ENCODE data around the gene GLI1. TPM values are rescaled to one million over a fixed set of nuclear protein-coding genes. Genes with fewer than 3 reads are reported as not detected.
"Not testable (repeated sequence)": the region's sequence is repeated elsewhere in the genome, so short reads cannot be mapped to it uniquely, and the experiment has no call there.

The GLI1 gene
- total RNA-seq, 2 experiments from 2014 or later: 0.68 to 1.9 TPM

DNA sequence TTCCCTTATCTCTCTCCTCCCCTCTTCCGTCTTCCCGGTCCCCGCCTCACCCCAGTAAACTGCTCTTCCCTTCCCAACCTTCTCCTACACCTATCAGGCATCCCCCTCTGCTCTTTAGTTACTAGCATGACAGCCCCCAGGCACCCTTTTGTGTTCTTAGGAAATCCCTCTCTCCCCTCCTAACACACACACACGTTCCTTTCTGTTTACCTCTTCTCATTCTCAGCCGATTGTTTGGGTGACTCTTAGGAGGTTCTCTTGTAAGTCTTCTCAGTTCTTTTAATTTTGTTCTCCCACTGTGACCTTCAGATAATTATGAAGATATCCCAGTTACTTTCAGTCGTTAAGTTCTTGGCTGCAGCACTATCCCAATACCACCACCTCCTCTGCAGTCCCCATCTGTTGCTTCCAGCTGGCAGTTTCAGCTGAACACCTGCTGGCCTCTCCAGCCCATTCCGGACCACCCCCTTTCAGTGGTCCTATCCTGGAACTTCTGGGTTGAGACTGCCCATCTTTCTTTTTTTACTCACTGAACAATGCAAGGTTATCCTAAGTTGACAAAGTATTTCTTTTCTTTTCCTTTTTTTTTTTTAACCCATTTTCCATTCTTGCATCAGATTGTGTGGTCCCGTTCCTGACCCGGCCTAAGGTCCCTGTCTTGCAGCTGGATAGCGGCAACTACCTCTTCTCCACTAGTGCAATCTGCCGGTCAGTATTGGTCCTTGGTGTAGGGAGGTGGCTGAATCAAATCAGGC, 29.0 kb downstream of the GLI1 start:
- H3K36me3 Mint-ChIP-seq (ENCODE audit: low read depth): peaks cover 44% of the 10 kb centered on the region
- no peaks in the 10 kb centered on the region for H3K27me3 Mint-ChIP-seq (ENCODE audit: low read depth)
- H3K27ac Mint-ChIP-seq: peak overlapping the region; percentile 93
- peak overlapping the region; percentile 89 for H3K4me3 Mint-ChIP-seq
- ATAC-seq (no peak), DNase-seq (no peak)
- ChIA-PET CTCF (interaction anchor here (1.0 to 1.4 kb wide), 2 partner anchors 26 to 30 kb away, joined by 3 to 4 read pairs; partner anchors contain the start of gene GLI1), POLR2A (interaction anchor here (0.6 to 2.3 kb wide), 2 partner anchors 9 to 145 kb away, joined by 3 to 11 read pairs; partner anchors contain the start of gene ARHGAP9)
- H3K4me1 Mint-ChIP-seq (ENCODE audit: low read depth): peaks cover 37% of the 10 kb centered on the region
- H3K9me3 Mint-ChIP-seq (ENCODE audit: insufficient read depth): no peaks in the 10 kb centered on the region

DNA sequence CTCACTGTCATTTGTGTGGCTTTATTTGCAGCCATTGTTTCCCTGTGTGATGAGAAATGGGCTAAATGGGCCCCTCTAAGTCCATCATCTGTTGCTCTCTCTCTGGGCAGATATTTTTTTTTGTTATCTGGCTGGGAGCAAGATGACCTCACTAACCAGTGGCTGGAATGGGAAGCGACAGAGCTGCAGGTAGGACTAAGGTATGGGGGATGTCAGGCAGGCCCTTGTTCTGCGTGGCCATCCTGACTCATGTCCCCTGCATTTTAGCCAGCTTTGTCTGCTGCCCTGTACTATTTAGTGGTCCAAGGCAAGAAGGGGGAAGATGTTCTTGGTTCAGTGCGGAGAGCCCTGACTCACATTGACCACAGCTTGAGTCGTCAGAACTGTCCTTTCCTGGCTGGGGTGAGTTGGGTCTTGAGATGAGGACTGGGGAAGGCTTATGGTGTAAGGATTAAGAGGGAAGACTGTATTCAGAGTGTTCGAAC, 29.6 kb downstream of the GLI1 start:
- Mint-ChIP-seq H3K9me3 (ENCODE audit: insufficient read depth) (no peaks in the 10 kb centered on the region), H3K4me1 (ENCODE audit: low read depth) (peaks cover 37% of the 10 kb centered on the region), H3K27ac (peak overlapping the region; percentile 93), H3K27me3 (ENCODE audit: low read depth) (no peaks in the 10 kb centered on the region), H3K36me3 (ENCODE audit: low read depth) (peaks cover 44% of the 10 kb centered on the region), H3K4me3 (peak overlapping the region; percentile 89)
- DNase-seq (no peak), ATAC-seq (no peak)
- POLR2A ChIA-PET: interaction anchor here (0.6 to 2.3 kb wide), 2 partner anchors 10 to 146 kb away, joined by 3 to 11 read pairs; partner anchors contain the start of gene ARHGAP9
- CTCF ChIA-PET: interaction anchor here (1.0 to 1.4 kb wide), 2 partner anchors 26 to 30 kb away, joined by 3 to 4 read pairs; partner anchors contain the start of gene GLI1

DNA sequence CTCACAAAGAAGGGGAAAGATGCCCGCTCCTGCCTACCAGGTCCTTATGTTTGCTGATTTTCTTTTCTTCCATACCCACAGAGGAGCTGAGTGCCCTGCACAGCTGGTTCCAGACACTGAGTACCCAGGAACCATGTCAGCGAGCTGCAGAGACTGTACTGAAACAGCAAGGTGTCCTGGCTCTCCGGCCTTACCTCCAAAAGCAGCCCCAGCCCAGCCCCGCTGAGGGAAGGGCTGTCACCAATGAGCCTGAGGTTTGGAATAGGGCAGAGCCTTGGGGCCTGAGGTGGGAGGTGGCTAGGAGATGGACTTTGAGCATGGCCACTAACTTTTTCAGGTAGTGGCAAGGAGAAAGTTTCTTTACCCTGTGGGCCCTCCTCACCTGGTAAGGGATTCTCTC, 30.5 kb downstream of the GLI1 start:
- DNase-seq (no peak), ATAC-seq (no peak)
- H3K9me3 Mint-ChIP-seq (ENCODE audit: insufficient read depth): no peaks in the 10 kb centered on the region
- H3K36me3 Mint-ChIP-seq (ENCODE audit: low read depth): peaks cover 48% of the 10 kb centered on the region
- ChIA-PET CTCF (interaction anchor here (2.6 kb wide), 1 partner anchor 13 kb away, joined by 12 read pairs; no protein-coding TSS in a partner anchor), POLR2A (interaction anchor here (2.1 kb wide), 1 partner anchor 30 kb away, joined by 9 read pairs; the partner anchor contains the start of gene DDIT3)
- peak overlapping the region; percentile 93 for H3K27ac Mint-ChIP-seq
- H3K27me3 Mint-ChIP-seq (ENCODE audit: low read depth): no peaks in the 10 kb centered on the region
- H3K4me3 Mint-ChIP-seq: no peak overlapping the region
- peaks cover 37% of the 10 kb centered on the region for H3K4me1 Mint-ChIP-seq (ENCODE audit: low read depth)

DNA sequence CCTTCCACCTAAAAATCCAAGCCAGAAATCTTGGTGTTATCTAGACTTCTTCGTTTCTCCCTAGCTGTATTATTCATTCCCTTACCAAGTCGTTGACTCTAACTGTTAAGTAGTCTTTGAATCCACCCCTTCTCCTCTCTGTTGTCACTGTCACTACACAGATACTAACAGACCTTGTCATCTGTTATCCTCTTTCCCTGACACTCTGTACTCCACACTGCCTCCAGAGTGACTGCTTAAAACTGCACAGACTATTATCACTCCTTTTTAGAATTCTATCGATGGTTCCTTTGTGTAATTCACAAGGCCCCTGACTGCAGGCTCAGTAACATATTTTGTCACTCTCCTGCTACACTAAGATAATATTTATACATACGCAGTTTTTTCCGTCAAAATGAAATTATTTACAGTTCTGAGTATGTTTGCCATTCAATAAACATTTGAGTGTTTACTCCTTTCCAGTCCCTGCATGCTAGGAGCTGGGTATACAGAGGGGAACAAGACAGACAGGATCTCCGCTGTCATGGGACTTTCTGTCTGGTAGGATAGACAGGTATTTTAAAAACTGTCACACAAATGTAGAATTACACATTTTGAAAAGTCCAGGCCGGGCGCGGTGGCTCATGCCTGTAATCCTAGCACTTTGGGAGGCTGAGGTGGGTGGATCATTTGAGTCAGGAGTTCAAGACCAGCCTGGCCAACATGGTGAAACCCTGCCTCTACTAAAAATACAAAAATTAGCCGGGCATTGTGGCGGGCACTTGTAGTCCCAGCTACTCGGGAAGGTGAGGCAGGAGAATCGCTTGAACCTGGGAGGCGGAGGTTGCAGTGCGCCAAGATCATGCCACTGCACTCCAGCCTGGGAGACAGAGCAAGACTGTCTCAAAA, 32.1 kb downstream of the GLI1 start:
- peak; percentile 12 for ATAC-seq

DNA sequence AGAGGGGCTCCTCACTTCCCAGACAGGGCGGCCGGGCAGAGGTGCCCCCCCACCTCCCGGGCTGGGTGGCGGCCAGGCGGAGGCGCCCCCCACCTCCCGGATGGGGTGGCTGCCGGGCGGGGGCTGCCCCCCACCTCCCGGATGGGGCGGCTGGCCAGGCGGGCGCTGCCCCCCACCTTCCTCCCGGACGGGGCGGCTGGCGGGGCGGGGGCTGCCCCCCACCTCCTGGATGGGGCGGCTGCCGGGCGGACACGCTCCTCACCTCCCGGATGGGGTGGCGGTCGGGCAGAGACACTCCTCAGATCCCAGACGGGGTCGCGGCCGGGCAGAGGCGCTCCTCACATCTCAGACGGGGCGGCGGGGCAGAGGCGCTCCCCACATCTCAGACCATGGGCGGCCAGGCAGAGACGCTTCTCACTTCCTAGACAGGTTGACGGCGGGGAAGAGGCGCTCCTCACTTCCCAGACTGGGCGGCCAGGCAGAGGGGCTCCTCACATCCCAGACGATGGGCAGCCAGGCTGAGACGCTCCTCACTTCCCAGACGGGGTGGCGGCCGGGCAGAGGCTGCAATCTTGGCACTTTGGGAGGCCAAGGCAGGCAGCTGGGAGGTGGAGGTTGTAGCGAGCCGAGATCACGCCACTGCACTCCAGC, 35.6 kb downstream of the GLI1 start:
- peaks cover 71% of the 10 kb centered on the region for H3K36me3 Mint-ChIP-seq (ENCODE audit: low read depth)
- H3K4me1 Mint-ChIP-seq (ENCODE audit: low read depth): peaks cover 12% of the 10 kb centered on the region
- H3K4me3 Mint-ChIP-seq; H3K9me3 Mint-ChIP-seq (ENCODE audit: insufficient read depth); CTCF ChIA-PET; H3K27ac Mint-ChIP-seq; POLR2A ChIA-PET; H3K27me3 Mint-ChIP-seq (ENCODE audit: low read depth); DNase-seq; ATAC-seq: not testable (repeated sequence)

More for the DNA sequence above, 32.1 kb downstream of the GLI1 start:
- no peak for DNase-seq
- H3K9me3 Mint-ChIP-seq (ENCODE audit: insufficient read depth): no peaks in the 10 kb centered on the region
- no peaks in the 10 kb centered on the region for H3K27me3 Mint-ChIP-seq (ENCODE audit: low read depth)
- ChIA-PET POLR2A (interaction anchor here (1.0 to 2.1 kb wide), 2 partner anchors 11 to 28 kb away, joined by 3 to 9 read pairs; partner anchors contain the start of genes ARHGAP9 and DDIT3), CTCF (interaction anchor here (0.7 to 2.6 kb wide), 3 partner anchors 12 to 33 kb away, joined by 3 to 12 read pairs (median 4); partner anchors contain the start of gene ARHGAP9)
- no peak overlapping the region for H3K4me3 Mint-ChIP-seq
- peaks cover 61% of the 10 kb centered on the region for H3K36me3 Mint-ChIP-seq (ENCODE audit: low read depth)
- H3K27ac Mint-ChIP-seq: peak overlapping the region; percentile 55
- H3K4me1 Mint-ChIP-seq (ENCODE audit: low read depth): peaks cover 37% of the 10 kb centered on the region

DNA sequence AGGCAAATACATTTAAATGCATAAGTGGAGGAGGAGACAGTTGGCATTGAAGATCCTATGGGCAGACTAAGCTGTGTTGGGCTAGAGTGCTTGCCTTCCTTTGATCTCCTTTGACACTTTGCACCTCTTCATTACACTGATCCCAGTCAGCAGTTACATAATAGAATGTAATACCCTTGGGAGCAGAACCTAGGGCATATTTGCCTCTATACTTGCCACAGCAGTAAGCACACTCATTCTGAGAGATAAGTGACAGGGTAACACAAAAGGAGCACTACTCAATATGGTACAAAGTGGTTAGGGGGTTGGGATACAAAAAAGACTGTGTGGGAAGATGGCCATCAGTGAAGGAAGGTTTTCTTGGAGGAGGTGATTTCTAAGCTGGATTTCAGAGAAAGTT, 37.2 kb downstream of the GLI1 start:
- H3K4me3 Mint-ChIP-seq: no peak overlapping the region
- no peak overlapping the region for H3K27ac Mint-ChIP-seq
- no peak for ATAC-seq
- no peak for DNase-seq
- H3K4me1 Mint-ChIP-seq (ENCODE audit: low read depth): peaks cover 6% of the 10 kb centered on the region
- peaks cover 69% of the 10 kb centered on the region for H3K36me3 Mint-ChIP-seq (ENCODE audit: low read depth)
- H3K27me3 Mint-ChIP-seq (ENCODE audit: low read depth): no peaks in the 10 kb centered on the region
- ChIA-PET CTCF (interaction anchor here (0.8 to 1.0 kb wide), 2 partner anchors 16 to 35 kb away, joined by 3 read pairs; no protein-coding TSS in a partner anchor), POLR2A (interaction anchor here (1.8 kb wide), 1 partner anchor 17 kb away, joined by 10 read pairs; the partner anchor contains the start of gene ARHGAP9)
- H3K9me3 Mint-ChIP-seq (ENCODE audit: insufficient read depth): no peaks in the 10 kb centered on the region

DNA sequence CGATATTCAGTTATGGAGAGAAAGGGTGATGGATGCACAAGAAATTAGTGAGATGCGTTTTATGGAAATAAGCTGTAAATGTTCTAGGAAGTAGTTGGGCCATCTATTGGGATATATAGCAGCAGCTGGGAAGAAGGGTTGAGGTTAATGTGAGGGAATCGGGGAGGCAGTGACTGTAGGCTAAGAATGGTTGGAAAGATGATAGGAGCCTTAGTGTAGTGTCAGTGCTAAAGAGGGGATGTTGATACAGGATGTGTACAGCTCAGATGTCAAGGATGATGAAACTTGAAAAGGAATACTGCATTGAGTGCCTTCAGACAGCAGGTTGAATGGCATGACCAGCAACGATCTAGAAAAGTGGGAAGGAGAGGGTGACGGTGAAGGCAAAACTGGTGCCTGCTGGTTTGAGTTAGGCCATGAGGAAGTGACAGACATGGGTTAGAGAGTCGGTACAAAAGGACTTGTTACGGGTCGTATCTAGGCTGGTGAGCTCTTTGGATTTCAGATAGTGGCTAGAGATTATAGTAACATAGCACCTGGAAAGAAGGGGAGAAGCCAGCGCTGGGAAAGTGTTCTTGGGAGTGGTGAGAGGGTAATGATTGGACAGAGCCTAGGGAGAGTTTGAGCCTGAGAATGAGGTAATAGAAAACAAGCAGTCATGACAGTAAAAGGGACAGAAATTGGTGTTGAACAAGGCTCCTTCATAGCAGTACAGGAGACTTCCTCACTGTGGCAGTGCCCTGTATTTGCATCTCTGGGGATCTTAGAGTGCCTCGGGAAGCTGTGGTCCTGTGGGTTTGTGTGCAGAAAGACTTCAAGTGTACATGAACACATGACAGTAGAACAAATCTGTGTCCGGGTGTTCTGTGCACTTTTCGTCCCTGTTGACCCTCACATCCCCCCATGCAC, 37.9 kb downstream of the GLI1 start:
- Mint-ChIP-seq H3K36me3 (ENCODE audit: low read depth) (peaks cover 73% of the 10 kb centered on the region), H3K4me3 (no peak overlapping the region), H3K27ac (peak overlapping the region; percentile 21), H3K4me1 (ENCODE audit: low read depth) (peaks cover 6% of the 10 kb centered on the region), H3K27me3 (ENCODE audit: low read depth) (no peaks in the 10 kb centered on the region), H3K9me3 (ENCODE audit: insufficient read depth) (no peaks in the 10 kb centered on the region)
- DNase-seq (no peak), ATAC-seq (no peak)
- ChIA-PET POLR2A (interaction anchor here (1.8 kb wide), 1 partner anchor 18 kb away, joined by 10 read pairs; the partner anchor contains the start of gene ARHGAP9), CTCF (interaction anchor here (0.8 to 1.0 kb wide), 2 partner anchors 16 to 35 kb away, joined by 3 read pairs; no protein-coding TSS in a partner anchor)

DNA sequence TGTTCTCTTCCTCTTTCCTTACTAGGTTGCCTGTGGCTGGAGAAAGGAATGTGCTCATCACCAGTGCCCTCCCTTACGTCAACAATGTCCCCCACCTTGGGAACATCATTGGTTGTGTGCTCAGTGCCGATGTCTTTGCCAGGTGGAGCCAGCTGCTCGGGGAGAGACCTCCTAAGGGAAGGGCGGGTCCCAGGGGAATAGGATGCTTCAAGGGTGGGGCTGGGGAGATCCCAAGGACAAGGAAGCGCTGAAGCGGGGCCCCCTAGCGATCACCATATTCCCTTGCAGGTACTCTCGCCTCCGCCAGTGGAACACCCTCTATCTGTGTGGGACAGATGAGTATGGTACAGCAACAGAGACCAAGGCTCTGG, 38.5 kb downstream of the GLI1 start:
- ATAC-seq: no peak
- Mint-ChIP-seq H3K27me3 (ENCODE audit: low read depth) (no peaks in the 10 kb centered on the region), H3K36me3 (ENCODE audit: low read depth) (peaks cover 71% of the 10 kb centered on the region), H3K4me1 (ENCODE audit: low read depth) (peaks cover 2% of the 10 kb centered on the region), H3K27ac (no peak overlapping the region), H3K9me3 (ENCODE audit: insufficient read depth) (no peaks in the 10 kb centered on the region), H3K4me3 (no peak overlapping the region)
- ChIA-PET POLR2A (interaction anchor here (1.8 kb wide), 1 partner anchor 18 kb away, joined by 10 read pairs; the partner anchor contains the start of gene ARHGAP9), CTCF (no interaction called here)
- DNase-seq: no peak

DNA sequence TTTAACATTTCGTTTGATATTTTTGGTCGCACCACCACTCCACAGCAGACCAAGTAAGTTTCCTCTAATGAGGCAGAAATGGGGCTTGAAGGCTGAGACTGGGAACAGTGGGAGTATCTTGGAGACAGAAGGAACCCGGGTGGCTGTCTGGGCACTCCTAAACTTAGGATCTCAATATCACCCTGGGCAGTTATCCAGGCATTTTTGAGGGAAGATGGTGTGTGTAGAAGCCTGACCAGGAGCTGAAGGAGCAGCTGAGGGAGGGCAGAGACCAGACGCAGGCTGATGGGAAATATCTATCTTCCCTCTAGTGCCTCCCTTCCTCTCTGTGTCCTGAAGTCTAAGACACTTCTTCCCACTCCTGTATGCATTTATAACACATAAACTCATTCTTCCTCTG, 39.0 kb downstream of the GLI1 start:
- peaks cover 2% of the 10 kb centered on the region for H3K4me1 Mint-ChIP-seq (ENCODE audit: low read depth)
- ATAC-seq: no peak
- CTCF ChIA-PET: no interaction called here
- H3K36me3 Mint-ChIP-seq (ENCODE audit: low read depth): peaks cover 75% of the 10 kb centered on the region
- H3K27ac Mint-ChIP-seq: peak overlapping the region; percentile 15
- no peaks in the 10 kb centered on the region for H3K9me3 Mint-ChIP-seq (ENCODE audit: insufficient read depth)
- no peak for DNase-seq
- POLR2A ChIA-PET: no interaction called here
- H3K4me3 Mint-ChIP-seq: no peak overlapping the region
- no peaks in the 10 kb centered on the region for H3K27me3 Mint-ChIP-seq (ENCODE audit: low read depth)

DNA sequence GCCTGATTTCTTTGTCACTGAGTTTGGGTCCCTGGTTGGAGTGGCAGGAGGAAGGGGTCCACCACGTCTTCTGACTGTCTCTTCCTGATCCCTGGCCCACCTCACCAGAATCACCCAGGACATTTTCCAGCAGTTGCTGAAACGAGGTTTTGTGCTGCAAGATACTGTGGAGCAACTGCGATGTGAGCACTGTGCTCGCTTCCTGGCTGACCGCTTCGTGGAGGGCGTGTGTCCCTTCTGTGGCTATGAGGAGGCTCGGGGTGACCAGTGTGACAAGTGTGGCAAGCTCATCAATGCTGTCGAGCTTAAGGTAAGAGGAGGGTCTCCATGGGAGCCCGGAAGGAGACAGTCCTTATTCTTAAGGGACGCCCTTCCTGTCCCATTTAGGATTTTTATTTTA, 40.6 kb downstream of the GLI1 start:
- CTCF ChIA-PET: interaction anchor here (1.2 kb wide), 1 partner anchor 11 kb away, joined by 3 read pairs; no protein-coding TSS in a partner anchor
- Mint-ChIP-seq H3K27me3 (ENCODE audit: low read depth) (no peaks in the 10 kb centered on the region), H3K27ac (no peak overlapping the region), H3K9me3 (ENCODE audit: insufficient read depth) (no peaks in the 10 kb centered on the region), H3K36me3 (ENCODE audit: low read depth) (peaks cover 78% of the 10 kb centered on the region), H3K4me1 (ENCODE audit: low read depth) (peaks cover 2% of the 10 kb centered on the region), H3K4me3 (no peak overlapping the region)
- no peak for ATAC-seq
- POLR2A ChIA-PET: interaction anchor here (0.5 kb wide), 1 partner anchor 20 kb away, joined by 4 read pairs; the partner anchor contains the start of gene DDIT3
- no peak for DNase-seq
